ENCODE measurements around the gene ARHGAP45.

GRCh38 chr19:1079566-1080111 lies 12.7 kb downstream of the ARHGAP45 start:
- TF ChIP-seq CTCF (IDR thresholded peaks at IDR 0.05) (no peak), POLR2A (IDR thresholded peaks at IDR 0.05) (no peak)

All from body of pancreas (tissue), 4 donors.